ENCODE results near the gene ARMCX6.
A peak's percentile ranks its signal among the peaks of the same experiment; 100 is the strongest.
"Not testable (repeated sequence)": the region's sequence is repeated elsewhere in the genome, so short reads cannot be mapped to it uniquely, and the experiment has no call there.

Gene ARMCX6

GRCh38 chrX:101617211-101618191 is at the start of gene ARMCX6:
Gene ARMCX6, minus strand, starts transcription at chrX:101618000. Its CDS starts 1,380 bp downstream, at chrX:101616620.
- peak; percentile 24 for TF ChIP-seq CTCF (IDR thresholded peaks at IDR 0.05; ENCODE audit: low read length, missing control alignments)
- peak; percentile 76 for DNase-seq (ENCODE audit: low read depth)
- peak within 1 kb of the TSS; percentile 74 for H3K4me3 ChIP-seq (replicated peaks; ENCODE audit: low read depth, low read length)

DNA sequence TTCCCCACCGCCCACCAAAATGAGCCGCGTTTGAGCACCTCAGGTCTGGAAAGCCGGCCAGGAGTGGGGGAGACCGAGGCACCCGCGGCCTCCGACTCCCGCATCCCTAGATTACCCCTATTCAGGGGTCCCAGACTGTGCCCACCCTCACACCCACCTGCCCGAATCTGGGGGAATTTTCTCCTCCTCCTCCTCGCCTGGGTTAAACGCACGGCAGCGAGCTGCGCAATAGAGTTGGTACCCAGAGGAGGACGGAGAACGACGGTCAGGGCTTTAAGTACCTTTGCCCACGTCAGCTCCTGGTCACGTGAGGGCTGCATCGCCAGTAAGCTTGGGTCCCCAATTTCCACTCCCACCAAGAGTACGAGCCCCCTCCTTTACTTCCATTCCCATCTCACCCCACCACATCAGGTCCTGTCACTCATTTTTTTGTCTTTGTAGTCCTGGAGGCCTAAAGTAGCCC is 41.8 kb upstream of the ARMCX6 start, which contains the start of gene ARMCX2:
Gene ARMCX2, minus strand, starts transcription at position 250 of the 463 bp plus-strand sequence. CDS start 2,262 bp downstream, outside the sequence.
- H3K4me3 ChIP-seq (replicated peaks; ENCODE audit: low read depth, low read length) = peak within 1 kb of the TSS; percentile 72
- peak; percentile 73 for DNase-seq (ENCODE audit: low read depth)
- no peak for TF ChIP-seq CTCF (IDR thresholded peaks at IDR 0.05; ENCODE audit: low read length, missing control alignments)

DNA sequence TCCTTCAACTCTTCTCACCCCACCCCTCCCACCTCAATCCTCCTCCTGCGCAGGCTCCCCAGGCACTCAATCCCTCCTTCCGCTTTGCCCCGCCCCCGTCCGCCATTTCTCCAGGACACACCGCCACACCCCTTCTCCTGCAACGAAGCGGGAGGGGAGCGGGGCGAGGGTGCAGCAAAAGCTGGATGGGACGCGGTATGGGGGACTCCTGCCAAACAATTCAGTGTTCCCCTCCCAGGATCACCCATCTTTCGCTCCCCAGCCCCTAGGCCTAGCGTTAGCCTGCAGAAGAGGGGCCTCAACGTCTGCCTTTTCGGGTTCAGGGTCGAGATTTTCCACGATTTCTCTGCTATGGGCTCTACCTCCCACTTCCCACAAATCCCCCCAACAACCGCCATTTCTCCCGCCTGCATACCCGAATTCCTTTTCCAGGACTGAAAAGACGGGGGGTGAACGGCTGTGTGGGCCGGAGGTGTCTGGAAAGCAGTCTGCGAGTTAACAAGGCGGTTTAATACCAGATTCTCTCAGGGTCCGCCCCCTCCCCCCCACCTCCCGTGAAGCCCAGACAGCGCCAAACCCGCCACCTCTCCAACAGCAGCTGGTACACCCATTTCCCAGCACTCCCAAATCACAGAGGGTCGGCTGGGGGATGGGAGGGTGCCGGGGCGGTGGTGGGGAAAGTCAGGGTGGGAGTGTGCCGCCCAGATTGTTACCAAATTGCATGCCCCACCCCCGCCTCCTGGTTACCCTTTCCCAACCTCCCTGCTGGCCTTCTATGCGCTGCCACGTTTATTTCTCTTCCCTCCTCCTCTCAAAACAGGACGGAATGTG is 41.1 kb upstream of the ARMCX6 start:
- peak overlapping the region; percentile 72 for H3K4me3 ChIP-seq (replicated peaks; ENCODE audit: low read depth, low read length)
- no peak for TF ChIP-seq CTCF (IDR thresholded peaks at IDR 0.05; ENCODE audit: low read length, missing control alignments)
- DNase-seq (ENCODE audit: low read depth) = peak; percentile 47

GRCh38 chrX:101657495-101657894 is 39.7 kb upstream of the ARMCX6 start:
- TF ChIP-seq CTCF (IDR thresholded peaks at IDR 0.05; ENCODE audit: low read length, missing control alignments) = no peak
- no peak for DNase-seq (ENCODE audit: low read depth)
- no peak overlapping the region for H3K4me3 ChIP-seq (replicated peaks; ENCODE audit: low read depth, low read length)

DNA sequence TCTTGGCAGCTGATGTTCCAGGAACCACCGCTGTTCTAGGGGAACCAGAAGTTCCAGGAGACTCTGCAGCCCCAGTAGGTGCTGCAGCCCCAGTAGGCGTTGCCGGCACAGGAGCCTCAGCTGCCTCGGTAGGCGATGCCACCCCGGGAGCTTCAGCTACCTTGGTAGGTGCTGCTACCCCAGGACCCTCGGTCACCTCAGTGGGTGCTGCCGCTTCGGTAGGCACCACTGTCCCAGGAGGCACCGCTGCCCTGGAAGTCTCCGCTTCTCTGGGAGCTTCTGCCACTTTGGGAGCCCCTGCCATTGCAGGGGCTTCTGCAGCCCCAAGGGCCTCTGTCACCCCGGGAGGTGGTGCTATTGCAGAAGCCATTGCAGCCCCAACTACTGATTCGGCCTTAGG is 39.0 kb upstream of the ARMCX6 start:
- DNase-seq (ENCODE audit: low read depth) = no peak
- H3K4me3 ChIP-seq (replicated peaks; ENCODE audit: low read depth, low read length) = no peak overlapping the region
- no peak for TF ChIP-seq CTCF (IDR thresholded peaks at IDR 0.05; ENCODE audit: low read length, missing control alignments)

DNA sequence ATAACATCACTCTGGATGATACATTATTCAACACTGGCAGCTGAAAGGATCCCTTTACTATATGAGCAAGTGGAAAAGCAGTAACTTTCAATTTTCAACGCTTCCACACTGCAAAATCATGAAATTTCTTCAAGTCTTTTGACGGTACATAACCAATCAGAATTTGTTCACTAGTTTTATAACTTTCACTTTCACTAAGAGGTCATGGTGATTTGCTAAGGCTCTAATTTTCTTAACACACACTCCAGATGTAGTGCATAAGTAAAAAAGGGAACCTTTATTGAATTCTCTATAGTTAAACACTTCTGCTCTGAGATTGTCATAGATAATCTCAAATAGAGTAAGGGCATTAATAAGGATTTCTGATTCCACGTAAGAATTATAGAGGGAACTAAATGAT is 37.7 kb upstream of the ARMCX6 start:
- no peak for TF ChIP-seq CTCF (IDR thresholded peaks at IDR 0.05; ENCODE audit: low read length, missing control alignments)
- no peak overlapping the region for H3K4me3 ChIP-seq (replicated peaks; ENCODE audit: low read depth, low read length)
- no peak for DNase-seq (ENCODE audit: low read depth)

DNA sequence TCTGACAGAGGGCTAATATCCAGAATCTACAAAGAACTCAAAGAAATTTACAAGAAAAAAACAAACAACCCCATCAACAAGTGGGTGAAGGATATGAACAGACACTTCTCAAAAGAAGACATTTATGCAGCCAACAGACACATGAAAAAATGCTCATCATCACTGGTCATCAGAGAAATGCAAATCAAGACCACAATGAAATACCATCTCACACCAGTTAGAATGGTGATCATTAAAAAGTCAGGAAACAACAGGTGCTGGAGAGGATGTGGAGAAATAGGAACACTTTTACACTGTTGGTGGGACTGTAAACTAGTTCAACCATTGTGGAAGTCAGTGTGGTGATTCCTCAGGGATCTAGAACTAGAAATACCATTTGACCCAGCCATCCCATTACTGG is 29.9 kb upstream of the ARMCX6 start:
- DNase-seq (ENCODE audit: low read depth); H3K4me3 ChIP-seq (replicated peaks; ENCODE audit: low read depth, low read length): not testable (repeated sequence)
